Mammary epithelial cell (primary cell): Measurements from ENCODE around the gene DOK7.

Experiments
- EZH2 ChIP-seq: IDR thresholded peaks from 2 replicates; pipeline ENCODE4 v1.6.1; 2012; ENCODE audit warnings: low read length, inconsistent platforms, borderline replicate concordance
- TF ChIP-seq, protein P1 (sequence below), 2 donors: IDR thresholded peaks in 1 of 2; conservative IDR thresholded peaks in 1 of 2; 2 replicates each; pipeline ENCODE4 v1.5.1; 2011 to 2012; ENCODE audit warnings: inconsistent platforms in 2 of 2, low read length in 2 of 2, mild to moderate bottlenecking in 2 of 2, control low read depth in 1 of 2, low read depth in 1 of 2; ENCODE audit not compliant: insufficient read depth in 1 of 2; ENCODE audit errors: extremely low read depth in 1 of 2

DNA sequence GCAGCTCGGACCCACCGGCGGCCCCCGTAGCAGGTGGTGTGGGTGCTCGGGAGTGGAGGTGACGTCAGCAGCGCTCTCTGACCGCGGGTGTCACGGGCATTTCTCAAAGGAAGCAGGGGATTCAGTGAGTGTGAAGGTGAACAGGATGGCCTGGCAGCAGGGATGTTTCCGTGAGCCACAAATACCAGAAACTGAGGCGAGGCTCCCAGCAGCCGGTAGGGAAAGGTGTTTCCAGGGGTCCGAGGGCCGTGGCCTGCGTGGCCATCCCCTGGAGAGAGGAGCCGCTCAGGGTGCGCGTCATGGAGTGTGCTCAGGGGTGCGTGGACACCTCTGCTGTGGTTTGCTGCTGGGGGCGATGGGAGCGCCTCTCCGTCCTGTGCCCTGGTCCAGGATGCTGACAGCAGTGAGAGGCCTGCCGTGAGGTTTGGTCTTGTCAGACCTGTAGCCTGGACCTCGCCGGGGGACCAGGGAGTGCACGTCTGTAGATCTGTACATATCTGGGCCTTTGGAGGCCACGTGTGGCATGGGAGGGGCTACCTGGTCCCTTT is 31.6 kb upstream of the DOK7 start:
- TF ChIP-seq, protein P1, sequence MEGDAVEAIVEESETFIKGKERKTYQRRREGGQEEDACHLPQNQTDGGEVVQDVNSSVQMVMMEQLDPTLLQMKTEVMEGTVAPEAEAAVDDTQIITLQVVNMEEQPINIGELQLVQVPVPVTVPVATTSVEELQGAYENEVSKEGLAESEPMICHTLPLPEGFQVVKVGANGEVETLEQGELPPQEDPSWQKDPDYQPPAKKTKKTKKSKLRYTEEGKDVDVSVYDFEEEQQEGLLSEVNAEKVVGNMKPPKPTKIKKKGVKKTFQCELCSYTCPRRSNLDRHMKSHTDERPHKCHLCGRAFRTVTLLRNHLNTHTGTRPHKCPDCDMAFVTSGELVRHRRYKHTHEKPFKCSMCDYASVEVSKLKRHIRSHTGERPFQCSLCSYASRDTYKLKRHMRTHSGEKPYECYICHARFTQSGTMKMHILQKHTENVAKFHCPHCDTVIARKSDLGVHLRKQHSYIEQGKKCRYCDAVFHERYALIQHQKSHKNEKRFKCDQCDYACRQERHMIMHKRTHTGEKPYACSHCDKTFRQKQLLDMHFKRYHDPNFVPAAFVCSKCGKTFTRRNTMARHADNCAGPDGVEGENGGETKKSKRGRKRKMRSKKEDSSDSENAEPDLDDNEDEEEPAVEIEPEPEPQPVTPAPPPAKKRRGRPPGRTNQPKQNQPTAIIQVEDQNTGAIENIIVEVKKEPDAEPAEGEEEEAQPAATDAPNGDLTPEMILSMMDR (conservative IDR thresholded peaks at IDR 0.05 in 1 of 2, IDR thresholded peaks at IDR 0.05 in 1 of 2; ENCODE audit: extremely low read depth in 1 of 2, insufficient read depth in 1 of 2, low read depth in 1 of 2, low read length in 2 of 2) = no peak
- no peak for TF ChIP-seq EZH2
